Keratinocyte (primary cell): ENCODE measurements around the gene TDRD9. TPM values are rescaled to one million over a fixed set of nuclear protein-coding genes. Genes with fewer than 3 reads are reported as not detected.

Experiments used
- DNase-seq: peaks from one replicate; pipeline ENCODE4 v3.0.0-alpha.2; 2011; ENCODE audit warnings: low read depth, missing footprints, low spot score
- FAIRE-seq: peaks from 2 replicates; lab custom pipeline; 2011; peaks lifted over from hg19 to GRCh38; lab: Jason Lieb, UNC
- H2AFZ ChIP-seq: 2 replicates; pipeline ENCODE4 v1.6.0; 2012; ENCODE audit warnings: low read length, control low read depth, inconsistent platforms; ENCODE audit not compliant: control insufficient read depth
- H3K27ac ChIP-seq: 2 replicates; pipeline ENCODE4 v1.5.1; 2011; ENCODE audit warnings: low read length; ENCODE audit not compliant: control insufficient read depth, insufficient read depth
- H3K27me3 ChIP-seq: 3 replicates; pipeline ENCODE4 v1.6.0; 2011; ENCODE audit warnings: low read length; ENCODE audit not compliant: control insufficient read depth, insufficient read depth; ENCODE audit errors: extremely low read depth
- H3K36me3 ChIP-seq, 2 experiments: 2 replicates in 1 of 2; 3 replicates in 1 of 2; pipeline ENCODE4 v1.5.1; 2011; ENCODE audit warnings: low read length in 2 of 2, mild to moderate bottlenecking in 1 of 2; ENCODE audit not compliant: control insufficient read depth in 2 of 2, insufficient read depth in 2 of 2; ENCODE audit errors: extremely low read depth in 1 of 2
- H3K4me1 ChIP-seq: 3 replicates; pipeline ENCODE4 v1.5.1; 2011; ENCODE audit warnings: low read length; ENCODE audit not compliant: control insufficient read depth, insufficient read depth; ENCODE audit errors: extremely low read depth
- H3K4me2 ChIP-seq: 3 replicates; pipeline ENCODE4 v1.6.0; 2011; ENCODE audit warnings: low read depth, low read length; ENCODE audit not compliant: control insufficient read depth, insufficient read depth; ENCODE audit errors: extremely low read depth
- H3K4me3 ChIP-seq, 3 experiments: fragments of 200-600 bp in 1 of 3; sonication (generic) in 1 of 3; 2 replicates in 2 of 3; 3 replicates in 1 of 3; pipeline ENCODE4 v1.5.1; 2011 to 2016; ENCODE audit warnings: low read length in 3 of 3, mild to moderate bottlenecking in 3 of 3, control low read depth in 2 of 3, inconsistent platforms in 1 of 3, low read depth in 1 of 3, mixed read lengths in 1 of 3, mixed run types in 1 of 3, moderate library complexity in 1 of 3; ENCODE audit not compliant: control insufficient read depth in 2 of 3, insufficient read depth in 2 of 3; ENCODE audit errors: extremely low read depth in 1 of 3
- H3K79me2 ChIP-seq: 2 replicates; pipeline ENCODE4 v1.6.0; 2012; ENCODE audit warnings: low read length; ENCODE audit not compliant: control insufficient read depth, insufficient read depth
- H3K9ac ChIP-seq: 3 replicates; pipeline ENCODE4 v1.6.0; 2011; ENCODE audit warnings: low read length; ENCODE audit not compliant: control insufficient read depth, insufficient read depth; ENCODE audit errors: extremely low read depth
- H3K9me1 ChIP-seq: 3 replicates; pipeline ENCODE4 v1.6.0; 2011; ENCODE audit warnings: low read length; ENCODE audit not compliant: control insufficient read depth, insufficient read depth; ENCODE audit errors: extremely low read depth
- H3K9me3 ChIP-seq: 2 replicates; pipeline ENCODE4 v1.5.1; 2012; ENCODE audit warnings: low read depth, low read length; ENCODE audit not compliant: control insufficient read depth
- H4K20me1 ChIP-seq: 3 replicates; pipeline ENCODE4 v1.6.0; 2011; ENCODE audit warnings: low read length; ENCODE audit not compliant: control insufficient read depth, insufficient read depth; ENCODE audit errors: extremely low read depth
- CTCF ChIP-seq, 3 experiments: IDR thresholded peaks in 1 of 3; conservative IDR thresholded peaks in 1 of 3; optimal IDR thresholded peaks in 1 of 3; 2 replicates in 2 of 3; 3 replicates in 1 of 3; pipeline versions ENCODE3 to v1.5.1; 2011; ENCODE audit warnings: low read length in 3 of 3, mild to moderate bottlenecking in 3 of 3, moderate library complexity in 2 of 3, control low read depth in 1 of 3, inconsistent platforms in 1 of 3; ENCODE audit not compliant: insufficient read depth in 2 of 3; ENCODE audit errors: extremely low read depth in 1 of 3
- EZH2 ChIP-seq: IDR thresholded peaks from one replicate; pipeline ENCODE4 v1.6.1; 2012; ENCODE audit warnings: inconsistent platforms, mild to moderate bottlenecking, low read length, moderate library complexity
- dilution Hi-C: fragments of 300-500 bp; cut with MboI; formaldehyde crosslinking; loops from one replicate; pipeline ENCODE4 v1.7.0; 2020; ENCODE audit warnings: low sequenced_read_pairs; ENCODE audit not compliant: extremely low pct_ligation_motif_present
- polyA plus RNA-seq, 5 experiments: library from polyadenylated mRNA; depleted of rRNA in 3 of 5; stranded (reverse) in 3 of 5; stranded (forward) in 1 of 5; unstranded in 1 of 5; fragments of >200 nt; gene quantifications; 1 replicate in 1 of 5; 2 replicates in 3 of 5; 3 replicates in 1 of 5; pipeline versions ENCODE4 v1.2.1 to v1.2.3, GENCODE V29; 2011 to 2012; ENCODE audit warnings: missing spikeins in 2 of 5, low read depth in 1 of 5, low replicate concordance in 1 of 5

TDRD9 gene
- polyA plus RNA-seq, 1 donor (not counting 4 experiments of a cell fraction or from before 2014, with no cell fraction given) = 0.10 TPM

GRCh38 chr14:103995876-103996275, 67.6 kb downstream of the TDRD9 start:
- Histone ChIP-seq H3K27ac (no peak overlapping the region), H3K36me3 (no peaks in the 10 kb centered on the region)

GRCh38 chr14:103997391-103997790, 69.1 kb downstream of the TDRD9 start:
- dilution Hi-C loops = no loop called here
- TF ChIP-seq CTCF (optimal IDR thresholded peaks at IDR 0.05 in 1 of 3, IDR thresholded peaks at IDR 0.05 in 1 of 3, conservative IDR thresholded peaks at IDR 0.05 in 1 of 3; ENCODE audit: extremely low read depth in 1 of 3, insufficient read depth in 2 of 3, low read length in 3 of 3) (no peak), EZH2 (no peak)
- Histone ChIP-seq H3K27ac (no peak overlapping the region), H3K4me1 (peaks cover 12% of the 10 kb centered on the region), H3K9me3 (no peaks in the 10 kb centered on the region), H3K36me3 (no peaks in the 10 kb centered on the region), H3K9ac (no peak overlapping the region), H3K4me3 (no peak overlapping the region), H3K4me2 (no peak overlapping the region), H3K9me1 (no peaks in the 10 kb centered on the region), H2AFZ (no peak overlapping the region), H3K79me2 (no peaks in the 10 kb centered on the region), H4K20me1 (no peaks in the 10 kb centered on the region), H3K27me3 (no peaks in the 10 kb centered on the region)
- DNase-seq (no peak), FAIRE-seq (no peak)

More at GRCh38 chr14:103995876-103996275, 67.6 kb downstream of the TDRD9 start:
- no peaks in the 10 kb centered on the region for H3K27me3 ChIP-seq
- no peaks in the 10 kb centered on the region for H3K9me3 ChIP-seq
- H3K79me2 ChIP-seq = no peaks in the 10 kb centered on the region
- H2AFZ ChIP-seq = no peak overlapping the region
- H3K9ac ChIP-seq = no peak overlapping the region
- dilution Hi-C loops = no loop called here
- TF ChIP-seq CTCF (optimal IDR thresholded peaks at IDR 0.05 in 1 of 3, IDR thresholded peaks at IDR 0.05 in 1 of 3, conservative IDR thresholded peaks at IDR 0.05 in 1 of 3; ENCODE audit: extremely low read depth in 1 of 3, insufficient read depth in 2 of 3, low read length in 3 of 3) (no peak), EZH2 (no peak)
- H4K20me1 ChIP-seq = no peaks in the 10 kb centered on the region
- no peak for DNase-seq
- H3K4me3 ChIP-seq = no peak overlapping the region
- H3K4me2 ChIP-seq = no peak overlapping the region
- FAIRE-seq = no peak
- no peaks in the 10 kb centered on the region for H3K9me1 ChIP-seq
- peaks cover 12% of the 10 kb centered on the region for H3K4me1 ChIP-seq
